Ishikawa (cell line): Measurements from ENCODE around the gene PDCD6IP.

Experiments used
- EP300 ChIP-seq: IDR thresholded peaks from 2 replicates; pipeline ENCODE4 v1.6.1; 2012; ENCODE audit warnings: borderline replicate concordance
- TEAD4 ChIP-seq: IDR thresholded peaks from 2 replicates; pipeline ENCODE4 v1.6.1; 2012
- TF ChIP-seq, protein P1 (sequence below): IDR thresholded peaks from 2 replicates; pipeline ENCODE4 v1.6.1; 2012

DNA sequence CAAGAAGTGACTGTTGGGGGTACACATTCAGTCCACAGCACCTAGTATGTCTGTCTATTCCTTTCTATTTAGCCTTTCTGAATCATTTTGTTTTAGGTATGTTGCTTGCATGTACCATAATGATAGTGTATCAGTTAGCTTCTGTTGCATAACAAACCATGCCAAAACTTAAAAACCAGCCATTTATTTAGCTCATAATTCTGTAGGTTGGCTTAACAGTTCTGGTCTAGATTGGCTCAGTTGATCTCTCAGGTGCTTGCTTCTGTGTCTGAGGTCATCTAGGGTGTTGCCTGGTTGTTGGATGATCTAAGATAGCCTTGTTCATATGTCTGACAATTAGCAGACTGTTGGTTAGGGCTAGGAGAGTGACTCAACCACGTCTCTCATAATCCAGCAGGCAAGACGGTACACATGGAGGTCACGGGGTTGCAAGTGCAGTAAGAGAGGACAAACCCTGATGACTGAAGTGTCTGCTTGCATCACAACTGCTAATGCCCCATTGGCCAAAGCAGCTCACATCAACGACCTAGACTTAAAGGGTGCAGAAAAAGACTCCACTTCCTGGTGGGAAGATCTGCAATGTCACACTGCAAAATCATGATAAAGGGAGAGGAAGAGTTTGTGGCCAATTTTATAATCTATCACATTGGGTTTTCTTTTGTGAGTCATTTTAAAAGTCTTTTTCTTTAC lies 6.8 kb upstream of the PDCD6IP start:
- TF ChIP-seq EP300 (no peak), TEAD4 (no peak)
- TF ChIP-seq, protein P1, sequence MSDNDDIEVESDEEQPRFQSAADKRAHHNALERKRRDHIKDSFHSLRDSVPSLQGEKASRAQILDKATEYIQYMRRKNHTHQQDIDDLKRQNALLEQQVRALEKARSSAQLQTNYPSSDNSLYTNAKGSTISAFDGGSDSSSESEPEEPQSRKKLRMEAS: no peak
